HuH-7.5 (cell line): ENCODE results near the gene ISX.

ENCODE experiments used
- DNase-seq: peaks from one replicate; pipeline ENCODE4 v3.0.0; 2011; ENCODE audit warnings: low spot score

Gene ISX

GRCh38 chr22:35113341-35113740 is 47.4 kb downstream of the ISX start:
- DNase-seq = no peak

GRCh38 chr22:35114131-35114980 is 48.4 kb downstream of the ISX start:
- DNase-seq = no peak

GRCh38 chr22:35115515-35115914 is 49.6 kb downstream of the ISX start:
- DNase-seq = no peak

GRCh38 chr22:35116269-35116668 is 50.3 kb downstream of the ISX start:
- DNase-seq = no peak

- no peak for DNase-seq
Observed at GRCh38 chr22:35116817-35117216, 50.9 kb downstream of the ISX start.

- no peak for DNase-seq
Observed at GRCh38 chr22:35119494-35119893, 53.5 kb downstream of the ISX start.

DNA sequence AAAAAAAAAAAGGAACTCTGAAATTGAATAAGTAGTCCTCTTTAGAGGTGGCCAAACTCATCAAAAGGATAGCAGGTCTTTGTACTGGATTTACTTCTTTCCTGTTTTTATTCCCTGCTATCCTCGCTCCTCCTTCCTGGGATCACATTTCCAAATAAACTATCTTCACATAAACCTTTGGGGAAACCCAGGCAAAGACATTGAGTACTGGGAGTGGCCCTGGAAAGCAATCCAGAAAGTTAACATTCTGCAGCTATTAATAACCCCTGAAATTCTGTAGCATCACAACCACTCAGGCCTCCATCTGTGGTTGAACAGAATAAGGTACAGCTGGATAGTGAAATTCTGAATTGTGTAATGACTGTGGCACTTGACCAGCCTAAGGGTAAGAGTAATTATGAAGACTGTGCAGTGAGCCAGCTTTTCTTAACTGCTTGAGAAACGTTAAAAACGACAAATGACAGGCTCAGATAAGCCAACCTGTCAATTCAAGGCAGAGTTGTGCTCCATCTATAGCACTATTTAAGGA is 58.8 kb downstream of the ISX start:
- no peak for DNase-seq

DNA sequence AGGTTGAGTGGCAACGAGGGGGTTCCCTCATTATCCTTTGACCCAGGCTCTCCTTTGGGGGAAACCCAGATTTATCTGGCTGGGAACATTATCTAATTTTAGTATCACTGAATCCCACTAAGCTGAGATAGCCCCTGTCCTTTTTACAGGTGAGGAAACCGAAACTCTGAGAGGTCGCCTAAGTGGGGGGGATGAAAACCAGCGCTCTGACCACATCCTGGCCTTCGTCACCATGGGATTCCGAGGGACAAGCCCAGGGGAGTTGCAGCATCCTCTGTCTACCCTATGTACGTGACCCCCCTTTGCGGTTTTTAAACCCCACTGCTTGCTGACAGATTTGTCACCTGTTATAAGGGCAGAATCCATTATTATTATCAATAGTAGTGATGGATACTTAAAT is 61.0 kb downstream of the ISX start:
- no peak for DNase-seq

- no peak for DNase-seq
Observed at GRCh38 chr22:35128637-35129036, 62.7 kb downstream of the ISX start.

GRCh38 chr22:35131525-35132000 is 65.6 kb downstream of the ISX start:
- DNase-seq = no peak

GRCh38 chr22:35132568-35132967 is 66.6 kb downstream of the ISX start:
- no peak for DNase-seq

- DNase-seq = no peak
Observed at GRCh38 chr22:35133702-35134380, 67.9 kb downstream of the ISX start.

GRCh38 chr22:35134637-35135036 is 68.7 kb downstream of the ISX start:
- DNase-seq = no peak

DNA sequence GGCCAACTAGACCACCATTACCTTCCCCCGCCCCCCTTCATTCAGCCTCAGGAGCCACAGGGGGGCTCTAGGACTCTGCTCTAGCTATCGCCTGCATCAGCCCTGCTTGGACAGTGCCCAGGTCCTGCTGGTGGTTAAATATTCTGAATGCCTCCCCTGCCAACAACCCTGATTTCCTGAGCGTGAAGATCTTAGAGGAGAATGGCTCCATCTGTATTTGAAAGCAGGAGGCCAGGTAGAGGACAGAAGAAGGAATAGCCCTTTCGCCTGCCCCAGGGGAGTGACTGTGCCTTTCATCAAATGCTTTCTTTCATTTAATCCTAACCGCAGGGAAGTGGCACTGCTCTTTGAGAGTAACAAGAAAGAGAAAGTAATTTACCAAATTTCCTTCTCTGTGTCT is 69.2 kb downstream of the ISX start:
- DNase-seq = no peak
